Endometrial microvascular endothelial cells (primary cell): ENCODE results near the gene SERINC5. TPM values are rescaled to one million over a fixed set of nuclear protein-coding genes. Genes with fewer than 3 reads are reported as not detected.

Experiments used
- in situ Hi-C: cut with HindIII; loops from 2 replicates; pipeline ENCODE4 v1.10.0; 2017; ENCODE audit warnings: low sequenced_read_pairs, low pct_unique_long_range_greater_than_20kb; ENCODE audit errors: inconsistent ontology term
- total RNA-seq: library from RNA; depleted of rRNA; stranded (reverse); fragments of >200 nt; gene quantifications from one replicate; pipeline ENCODE4 v1.2.3, GENCODE V29; 2015; ENCODE audit errors: inconsistent ontology term

Gene SERINC5
- total RNA-seq, 1 donor from 2014 or later: 4.2 TPM

DNA sequence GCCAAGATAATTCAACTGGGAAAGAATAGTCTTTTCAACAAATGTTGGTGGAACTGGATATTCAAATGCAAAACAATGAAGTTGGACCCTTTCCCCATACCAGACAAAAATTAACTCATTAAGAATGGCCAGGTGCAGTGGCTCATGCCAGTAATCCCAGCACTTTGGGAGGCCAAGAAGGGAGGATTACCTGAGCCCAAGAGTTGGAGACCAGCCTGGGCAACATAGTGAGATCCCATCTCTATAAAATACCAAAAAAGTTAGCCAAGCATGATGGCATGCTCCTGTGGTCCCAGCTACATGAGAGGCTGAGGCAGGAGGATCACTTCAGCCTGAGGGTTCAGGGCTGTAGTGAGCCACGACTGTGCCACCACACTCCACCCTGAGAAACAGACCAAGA, 24.2 kb downstream of the SERINC5 start:
- in situ Hi-C loops: no loop called here

DNA sequence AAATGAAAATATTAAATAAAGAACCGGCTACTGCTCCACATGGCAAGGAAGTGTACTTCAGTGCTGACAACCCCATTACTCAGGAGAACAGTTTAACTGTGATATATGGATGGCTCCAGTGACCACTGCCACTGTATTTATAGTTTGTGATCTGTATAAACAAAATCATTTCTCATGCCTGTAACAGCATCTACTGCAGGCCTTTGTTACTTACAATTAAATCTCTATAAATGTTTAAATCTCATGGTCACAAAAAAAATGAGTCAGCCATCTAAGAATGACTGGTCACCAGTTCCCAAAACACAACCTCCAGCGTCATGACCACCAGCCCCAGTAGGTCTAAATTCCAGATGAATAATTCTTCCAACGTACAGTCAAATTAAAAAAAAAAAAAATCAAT, 24.6 kb downstream of the SERINC5 start:
- in situ Hi-C loops: no loop called here

DNA sequence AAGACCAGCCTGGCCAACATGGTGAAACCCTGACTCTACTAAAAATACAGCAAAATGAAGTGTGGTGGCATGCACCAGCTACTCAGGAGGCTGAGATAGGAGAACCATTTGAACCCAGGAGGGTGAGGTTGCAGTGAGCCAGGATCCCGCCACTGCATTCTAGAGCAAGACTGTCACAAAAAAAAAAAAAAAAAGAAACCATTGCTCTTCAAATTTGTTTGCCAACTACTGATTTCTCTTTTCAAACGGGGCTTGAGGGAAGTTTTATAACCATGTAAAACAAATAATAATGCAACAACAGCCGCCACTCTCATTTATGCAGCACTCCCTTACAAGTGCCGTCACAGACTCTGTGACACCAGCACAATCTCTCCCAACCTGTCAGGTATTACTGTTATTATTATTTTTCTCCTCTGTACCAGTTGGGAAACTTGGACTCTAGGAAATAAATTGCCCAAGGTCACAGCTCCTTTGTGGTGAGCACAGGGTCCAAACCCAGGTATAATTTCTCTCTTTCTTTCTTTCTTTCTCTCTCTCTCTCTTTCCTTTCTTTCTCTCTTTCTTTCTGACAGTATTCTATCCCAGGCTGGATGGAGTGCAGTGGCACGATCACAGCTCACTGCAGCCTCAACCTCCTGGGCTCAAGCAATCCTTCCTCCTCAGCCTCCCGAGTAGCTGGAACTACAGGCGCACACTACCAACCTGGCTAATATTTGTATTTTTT, 25.4 kb downstream of the SERINC5 start:
- in situ Hi-C loops: no loop called here

DNA sequence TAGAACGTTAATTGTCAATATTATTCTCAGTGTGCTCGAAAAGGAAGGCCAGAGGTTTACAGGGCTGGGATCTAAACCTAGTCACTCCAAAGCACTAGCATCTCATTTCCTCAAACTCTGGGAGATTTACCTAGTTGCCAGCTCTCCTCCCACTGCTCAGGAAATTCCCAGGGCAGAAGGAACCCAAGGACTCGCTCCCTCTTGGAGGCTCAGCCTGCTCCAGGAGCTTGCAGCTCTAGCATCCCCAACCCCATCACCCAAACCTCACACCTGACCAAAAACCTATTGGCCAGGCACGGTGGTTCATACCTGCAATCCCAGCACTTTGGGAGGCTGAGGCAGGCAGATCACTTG, 26.0 kb downstream of the SERINC5 start:
- in situ Hi-C loops: no loop called here

DNA sequence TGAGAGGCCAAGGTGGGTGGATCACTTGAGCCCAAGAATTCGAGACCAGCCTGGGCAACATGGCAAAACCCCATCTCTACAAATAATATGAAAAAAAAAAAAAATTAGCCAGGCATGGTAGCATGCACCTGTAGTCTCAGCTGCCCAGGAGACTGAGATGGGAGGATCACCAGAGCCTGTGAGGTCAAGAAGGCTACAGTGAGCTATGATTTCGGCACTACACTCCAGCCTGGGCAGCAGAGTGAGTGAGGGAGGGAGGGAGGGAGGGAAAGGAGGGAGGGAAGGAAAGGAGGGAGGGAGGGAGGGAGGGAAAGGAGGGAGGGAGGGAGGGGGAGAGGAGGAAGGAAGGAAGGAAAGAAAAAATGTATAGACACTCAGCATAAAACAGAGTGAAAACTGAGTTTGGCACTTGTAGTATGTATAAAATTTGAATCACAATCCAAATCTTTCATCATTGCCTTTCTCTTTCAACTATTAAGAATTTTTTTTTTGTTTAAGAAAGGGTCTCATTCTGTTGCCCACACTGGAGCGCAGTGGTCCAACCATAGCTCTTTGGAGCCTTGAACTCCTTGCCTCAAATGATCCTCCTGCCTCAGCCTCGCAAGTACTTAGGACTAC, 27.8 kb downstream of the SERINC5 start:
- in situ Hi-C loops: no loop called here

DNA sequence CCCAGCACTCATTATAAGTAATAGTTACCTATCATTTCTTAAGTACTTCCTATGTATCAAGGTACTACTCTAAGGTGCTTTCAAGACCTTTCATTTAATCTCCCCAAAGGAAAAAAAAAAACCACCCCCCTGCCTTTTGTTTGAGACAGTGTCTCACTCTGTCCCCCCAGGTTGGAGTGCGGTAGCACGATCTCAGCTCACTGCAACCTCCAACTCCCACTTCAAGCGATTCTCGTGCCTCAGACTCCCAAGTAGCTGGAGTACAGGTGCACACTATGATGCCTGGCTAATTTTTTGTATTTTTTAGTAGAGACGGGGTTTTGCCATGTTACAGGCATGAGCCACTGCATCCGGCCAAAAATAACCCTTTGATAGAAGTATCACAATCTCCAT, 29.9 kb downstream of the SERINC5 start:
- in situ Hi-C loops: no loop called here

DNA sequence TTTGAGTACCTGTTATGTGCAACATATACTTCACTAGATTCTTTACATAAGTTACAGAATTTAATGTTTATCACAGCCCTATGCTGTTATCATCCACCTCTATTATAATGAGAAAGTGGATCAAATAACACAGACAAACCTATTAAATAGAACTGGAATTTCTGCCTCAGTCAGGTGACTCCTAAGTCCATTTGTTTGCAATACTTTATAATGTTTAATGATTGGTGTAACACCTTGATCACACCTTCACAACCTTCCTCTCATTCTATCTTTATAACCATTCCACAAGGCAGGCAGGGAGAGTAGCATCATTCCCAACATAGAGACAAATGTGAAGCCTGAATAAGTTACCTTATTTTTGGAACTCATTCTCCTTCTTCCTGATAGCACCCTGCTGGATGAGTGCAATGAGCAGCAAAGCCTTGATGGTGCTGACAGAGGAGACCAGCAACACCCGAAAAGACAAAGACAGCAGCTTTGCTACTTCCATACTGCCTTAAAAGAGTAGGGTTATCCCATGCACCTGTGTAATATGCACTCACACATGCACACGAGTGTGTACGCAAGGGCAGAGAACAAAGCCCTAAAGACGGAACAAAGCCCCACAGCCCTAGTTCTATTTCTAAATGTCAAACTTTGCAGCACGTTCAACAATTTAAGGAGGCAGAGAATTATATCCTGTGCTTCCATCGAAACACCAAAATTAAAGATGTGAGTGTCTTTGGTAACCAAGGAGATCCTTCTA, 30.5 kb downstream of the SERINC5 start:
- in situ Hi-C loops: no loop called here

DNA sequence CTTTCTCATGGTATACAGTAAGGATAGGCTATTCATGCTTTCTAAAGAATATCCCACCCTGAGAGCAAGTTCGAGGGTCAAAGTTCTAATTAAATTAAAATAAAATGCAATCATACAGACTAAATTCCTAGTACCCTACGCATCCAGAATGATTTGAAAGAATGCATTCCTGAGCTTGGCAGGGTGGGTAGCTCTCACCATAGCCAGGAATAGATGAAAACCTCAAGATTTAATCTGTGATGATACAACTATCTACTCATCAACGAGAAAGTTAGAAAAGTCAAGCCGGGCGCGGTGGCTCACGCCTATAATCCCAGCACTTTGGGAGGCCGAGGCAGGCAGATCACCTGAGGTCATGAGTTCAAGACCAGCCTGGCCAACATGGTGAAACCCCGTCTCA, 32.3 kb downstream of the SERINC5 start:
- in situ Hi-C loops: no loop called here

DNA sequence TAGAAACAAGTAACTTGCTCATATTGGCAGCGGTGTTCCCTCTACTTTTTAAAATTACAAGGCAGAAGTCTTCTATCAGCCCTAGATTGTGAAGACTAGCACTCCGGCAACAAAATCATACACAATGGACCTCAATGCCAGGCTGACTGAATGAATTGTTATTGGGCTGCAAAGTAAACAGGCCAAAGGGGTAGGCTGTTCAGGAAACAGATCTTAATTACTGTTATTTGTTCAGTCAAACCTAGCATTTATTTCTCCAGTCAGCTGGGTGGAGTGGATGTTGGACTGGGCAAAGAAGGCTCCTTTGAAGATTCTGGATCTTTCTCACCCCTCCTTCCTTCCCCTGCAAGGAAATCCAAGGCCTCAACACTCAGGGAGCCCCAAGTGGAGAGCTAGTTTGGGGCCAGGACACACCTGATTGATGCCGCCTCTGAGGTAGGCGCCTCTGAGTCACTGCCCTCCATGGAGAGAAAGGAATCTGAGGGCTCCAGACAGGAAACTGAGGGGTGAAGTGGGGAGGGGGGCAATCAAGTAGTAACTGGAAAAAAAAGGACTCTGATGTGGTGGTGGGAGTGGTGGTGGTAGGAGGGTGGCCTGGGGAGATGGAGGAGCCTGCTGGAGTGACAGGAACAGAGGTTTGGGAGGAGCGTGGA, 35.5 kb downstream of the SERINC5 start:
- in situ Hi-C loops: no loop called here

DNA sequence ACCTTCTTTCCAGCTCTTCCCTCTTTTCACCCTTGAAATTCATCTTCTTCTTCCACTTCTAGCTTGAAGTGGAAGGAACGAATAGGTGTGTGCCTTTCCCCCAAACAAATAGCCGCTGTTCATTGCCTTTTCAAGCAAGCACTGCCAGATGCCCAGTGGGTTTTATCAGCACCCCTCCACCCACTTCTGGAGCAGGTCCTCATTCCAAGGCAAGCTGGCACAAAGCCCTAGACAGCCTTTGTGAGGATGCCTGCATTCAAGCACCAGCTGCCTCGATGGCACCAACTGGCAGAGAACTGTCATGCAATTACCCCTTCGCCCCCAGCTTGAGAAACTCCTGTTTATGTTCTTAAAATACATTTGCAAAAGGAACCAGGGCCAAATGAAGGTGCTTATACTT, 36.5 kb downstream of the SERINC5 start:
- in situ Hi-C loops: no loop called here

DNA sequence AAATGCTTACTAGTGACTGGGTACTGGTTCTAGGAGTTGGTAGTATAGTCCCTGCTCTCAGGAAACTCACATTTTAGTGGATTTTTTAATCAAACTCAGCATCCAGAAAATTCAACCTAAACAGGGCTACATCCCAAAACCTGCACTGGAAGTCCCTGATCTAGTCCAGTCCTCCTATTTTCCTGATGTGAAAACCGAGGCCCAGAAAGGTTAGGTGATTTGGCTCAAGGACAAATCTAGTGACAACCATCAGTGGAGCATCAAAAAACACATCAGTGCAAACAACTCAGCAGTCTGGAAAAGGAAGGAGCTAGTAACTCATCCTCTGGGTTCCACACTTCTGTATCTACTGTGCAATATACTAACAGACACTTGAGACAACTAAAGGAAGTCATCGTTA, 38.2 kb downstream of the SERINC5 start:
- in situ Hi-C loops: no loop called here

DNA sequence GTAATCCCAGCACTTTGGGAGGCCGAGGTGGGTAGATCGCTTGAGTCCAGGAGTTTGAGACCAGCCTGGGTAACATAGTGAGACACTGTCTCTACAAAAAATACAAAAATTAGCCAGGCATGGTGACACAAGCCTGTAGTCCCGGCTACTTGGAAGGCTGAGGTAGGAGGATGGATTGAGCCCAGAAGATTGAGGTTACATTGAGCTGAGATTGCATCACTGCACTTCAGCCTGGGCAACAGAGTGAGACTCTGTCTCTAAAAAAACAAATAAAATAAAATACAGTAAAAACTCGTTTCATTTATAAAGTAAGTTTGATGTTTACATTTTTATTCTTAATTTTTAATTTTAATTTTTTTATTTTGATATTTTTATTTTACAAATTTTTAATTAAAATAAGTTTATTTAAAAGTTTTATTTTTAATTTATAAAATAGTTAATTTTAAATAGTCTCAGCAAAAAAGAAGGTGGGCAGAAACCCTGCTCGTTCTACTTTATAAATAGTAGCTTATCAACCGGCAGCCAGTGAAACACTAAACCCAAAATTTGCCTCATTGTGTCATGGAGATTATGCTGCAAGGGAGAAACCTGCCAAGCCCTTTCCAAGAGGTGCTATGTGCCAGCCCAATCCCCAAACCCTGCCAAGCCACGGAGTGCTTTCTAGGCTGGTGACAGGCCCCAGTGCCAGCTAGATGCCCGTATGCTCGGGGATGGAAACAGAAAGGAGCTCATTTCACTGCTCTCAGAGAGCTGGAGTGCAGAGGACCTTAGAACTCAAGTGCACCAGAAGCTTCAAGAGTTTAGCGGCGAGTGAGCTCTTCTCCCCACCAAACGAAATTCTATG, 38.9 kb downstream of the SERINC5 start:
- in situ Hi-C loops: no loop called here

DNA sequence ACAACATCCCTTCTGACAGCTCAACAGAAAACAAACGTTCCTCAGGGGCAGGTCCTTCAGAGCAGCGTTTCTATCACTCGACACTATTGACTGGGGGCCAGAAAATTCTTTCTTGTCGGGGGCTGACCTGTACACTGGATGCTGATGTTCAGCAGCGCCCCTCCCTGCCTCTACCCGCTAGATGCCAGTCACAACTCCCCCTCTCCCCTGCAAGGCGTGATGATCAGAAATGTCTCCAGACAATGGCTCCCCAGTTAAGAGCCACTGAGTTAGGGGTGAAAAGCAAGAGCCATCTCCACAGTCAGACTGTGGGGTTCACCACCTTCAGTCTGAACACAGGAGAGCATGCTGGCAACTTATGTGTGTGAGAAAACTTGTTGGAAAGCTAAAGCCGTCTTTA, 39.8 kb downstream of the SERINC5 start:
- in situ Hi-C loops: no loop called here

DNA sequence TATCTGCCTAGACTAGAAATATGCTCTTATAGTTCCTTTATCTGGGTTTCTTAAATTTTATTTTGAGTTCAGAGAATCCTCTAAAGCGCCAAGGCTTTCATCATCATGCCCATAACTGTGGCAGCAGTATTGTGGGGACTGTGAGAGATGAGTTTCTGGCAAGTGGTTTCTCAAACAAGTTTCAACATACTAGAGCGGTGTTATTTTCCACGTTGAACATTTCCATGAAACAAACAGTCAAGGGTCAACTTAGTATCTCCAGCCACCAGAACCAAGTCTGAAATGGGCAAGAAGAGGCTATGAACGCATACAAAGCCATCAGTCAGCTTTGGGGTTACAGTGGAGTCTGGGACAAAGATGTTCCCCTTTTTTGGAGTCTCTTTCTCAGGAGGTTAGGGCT, 40.3 kb downstream of the SERINC5 start:
- in situ Hi-C loops: no loop called here

DNA sequence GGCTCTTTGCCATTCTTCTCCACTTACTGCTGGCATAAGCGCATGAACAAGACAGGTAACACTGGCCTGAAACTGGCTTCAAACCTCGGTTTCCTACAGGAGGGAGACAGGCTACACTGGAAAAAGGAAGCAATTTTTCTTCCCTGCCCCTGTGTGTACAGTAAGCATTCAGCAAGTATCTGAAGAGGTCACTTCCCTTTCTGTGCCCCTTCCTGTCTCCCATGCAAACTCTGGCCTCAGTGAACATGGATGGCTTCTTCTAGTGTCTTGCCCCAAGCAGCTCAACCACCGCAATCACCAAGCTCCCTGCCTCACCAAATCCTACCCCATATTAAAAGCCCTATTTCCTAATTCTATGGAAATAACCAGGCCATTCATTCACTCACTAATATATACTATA, 42.4 kb downstream of the SERINC5 start:
- in situ Hi-C loops: no loop called here

DNA sequence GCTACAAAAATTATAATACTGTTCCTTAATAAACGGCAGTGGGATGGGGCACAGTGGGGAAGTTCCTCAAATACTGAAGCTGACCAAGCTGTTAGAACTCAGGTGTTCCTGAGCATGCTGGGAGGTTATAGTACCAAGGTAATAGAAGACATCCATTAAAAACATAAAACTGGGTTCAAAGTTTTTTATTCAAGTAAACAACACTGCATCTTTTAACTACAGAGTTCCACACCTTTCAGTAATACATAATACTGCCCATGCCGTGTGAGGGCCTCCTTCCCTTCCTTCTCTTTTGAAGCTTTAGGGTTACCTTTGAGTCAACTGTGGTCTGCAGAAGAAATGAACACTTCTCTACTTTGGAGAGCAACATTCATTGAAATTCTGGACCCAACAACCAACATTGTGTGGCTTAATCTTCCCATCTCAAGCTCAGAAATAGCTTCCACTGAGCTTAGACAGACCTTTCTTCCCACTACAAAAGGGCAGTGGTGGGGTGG, 43.6 kb downstream of the SERINC5 start:
- in situ Hi-C loops: no loop called here

DNA sequence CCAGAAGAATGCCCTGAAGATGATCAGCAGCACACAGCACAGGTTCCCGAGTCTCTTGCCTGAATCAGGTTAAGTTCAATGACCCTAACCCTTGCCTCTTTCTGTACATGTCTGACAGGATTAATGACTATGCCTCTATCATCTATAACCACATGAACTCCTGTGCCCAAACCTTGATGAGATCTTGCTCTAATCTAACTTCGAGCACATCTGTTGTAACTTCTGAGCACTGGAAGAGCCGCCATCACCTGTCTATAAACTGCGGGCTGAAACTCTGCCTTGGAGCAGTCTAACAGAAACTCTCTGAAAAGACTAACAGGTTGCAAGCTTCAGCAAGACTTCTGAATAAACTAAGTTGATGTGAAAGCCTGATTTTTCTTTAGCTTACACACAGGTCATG, 44.5 kb downstream of the SERINC5 start:
- in situ Hi-C loops: no loop called here

DNA sequence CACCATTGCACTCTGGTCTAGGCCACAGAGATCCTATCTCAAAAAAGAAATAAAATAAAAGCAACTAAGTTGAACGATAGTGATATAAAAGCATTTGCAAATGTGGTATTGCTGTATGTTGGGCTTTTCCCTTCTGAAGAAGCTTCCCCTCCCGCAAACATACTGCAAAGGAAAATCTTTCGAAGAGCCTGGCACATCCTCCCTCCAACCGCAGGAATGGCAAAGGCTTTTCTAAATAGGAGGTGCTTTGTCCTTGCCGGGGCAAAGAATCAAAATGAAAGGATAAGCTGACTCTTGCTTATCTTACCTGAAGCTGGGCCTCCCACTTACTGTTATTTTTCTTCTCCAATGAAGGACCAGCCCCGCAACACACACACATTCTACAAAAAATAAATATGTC, 45.8 kb downstream of the SERINC5 start:
- in situ Hi-C loops: no loop called here

DNA sequence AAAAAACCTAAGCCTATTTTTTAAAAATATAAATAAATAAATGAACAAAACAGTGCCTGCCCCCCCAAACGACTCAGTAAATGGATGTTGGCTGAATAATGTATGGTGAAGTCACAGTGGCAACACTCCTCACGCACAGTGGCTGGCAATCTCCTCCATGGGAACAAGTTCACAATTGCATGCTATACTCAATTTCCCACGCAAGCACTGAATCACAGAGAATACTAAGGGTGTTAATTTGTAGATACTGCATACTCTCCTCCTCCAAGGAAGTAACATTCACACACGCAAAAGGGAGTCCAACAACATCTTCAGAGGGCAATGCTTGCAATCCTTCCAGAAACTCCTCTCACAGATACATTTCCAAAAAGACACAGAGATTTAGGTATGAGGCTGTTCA, 47.5 kb downstream of the SERINC5 start:
- in situ Hi-C loops: no loop called here
